Pulmonary artery endothelial cell (primary cell): Measurements from ENCODE around the gene TRIM21. TPM values are rescaled to one million over a fixed set of nuclear protein-coding genes. Genes with fewer than 3 reads are reported as not detected.
"Not testable (repeated sequence)": the region's sequence is repeated elsewhere in the genome, so short reads cannot be mapped to it uniquely, and the experiment has no call there.

Experiments
- DNase-seq: peaks from one replicate; pipeline ENCODE4 v3.0.0-alpha.2; 2011; ENCODE audit warnings: low read depth, low spot score
- total RNA-seq: library from RNA; depleted of rRNA; stranded (reverse); fragments of >200 nt; gene quantifications from 2 replicates; pipeline ENCODE4 v1.2.3, GENCODE V29; 2014

TRIM21 gene
- 31.5 and 44.2 TPM in 2 replicates for total RNA-seq

- DNase-seq = peak; percentile 51
Measured at GRCh38 chr11:4393209-4393857, at the start of gene TRIM21. TRIM21 (minus strand) TSS chr11:4393702; CDS start chr11:4390409, 3,293 bp downstream.

- DNase-seq = no peak
Measured at GRCh38 chr11:4441515-4441914, 48.0 kb upstream of the TRIM21 start.

- no peak for DNase-seq
Measured at GRCh38 chr11:4436411-4436810, 42.9 kb upstream of the TRIM21 start.

- no peak for DNase-seq
Measured at GRCh38 chr11:4433856-4434255, 40.4 kb upstream of the TRIM21 start.

- no peak for DNase-seq
Measured at GRCh38 chr11:4430051-4430450, 36.5 kb upstream of the TRIM21 start.

- no peak for DNase-seq
Measured at GRCh38 chr11:4418403-4418802, 24.9 kb upstream of the TRIM21 start.

- DNase-seq = no peak
Measured at GRCh38 chr11:4416816-4417215, 23.3 kb upstream of the TRIM21 start.

- DNase-seq = no peak
Measured at GRCh38 chr11:4416306-4416705, 22.8 kb upstream of the TRIM21 start.

GRCh38 chr11:4406206-4406605, 12.7 kb upstream of the TRIM21 start:
- not testable (repeated sequence) for DNase-seq

GRCh38 chr11:4393858-4394223, 339 bp upstream of the TRIM21 start:
- DNase-seq = no peak

- DNase-seq = no peak
Measured at GRCh38 chr11:4388221-4388620, 5.3 kb downstream of the TRIM21 start.

- DNase-seq = no peak
Measured at GRCh38 chr11:4385978-4386740, 7.3 kb downstream of the TRIM21 start.

GRCh38 chr11:4381901-4382300, 11.6 kb downstream of the TRIM21 start:
- no peak for DNase-seq

- DNase-seq = no peak
Measured at GRCh38 chr11:4375431-4376140, 17.9 kb downstream of the TRIM21 start.

- DNase-seq = no peak
Measured at GRCh38 chr11:4370166-4370565, 23.3 kb downstream of the TRIM21 start.

- no peak for DNase-seq
Measured at GRCh38 chr11:4368286-4368685, 25.2 kb downstream of the TRIM21 start, which contains the start of gene OR52B4. OR52B4 (minus strand) TSS chr11:4368386; CDS start chr11:4368295, 91 bp downstream.

- not testable (repeated sequence) for DNase-seq
Measured at GRCh38 chr11:4348142-4348541, 45.4 kb downstream of the TRIM21 start.

GRCh38 chr11:4345366-4345765, 48.1 kb downstream of the TRIM21 start:
- not testable (repeated sequence) for DNase-seq
